Measurements from ENCODE around the gene ZNF749.

ZNF749 gene

GRCh38 chr19:57398868-57399267 lies 36.3 kb upstream of the ZNF749 start:
- TF ChIP-seq TAF1 (IDR thresholded peaks at IDR 0.05; ENCODE audit: borderline replicate concordance, insufficient read depth, low read length) (no peak), SIN3A (IDR thresholded peaks at IDR 0.05; ENCODE audit: borderline replicate concordance, insufficient read depth, low read length) (no peak), POLR2AphosphoS5 (IDR thresholded peaks at IDR 0.05; ENCODE audit: low read depth, low read length) (no peak), REST (IDR thresholded peaks at IDR 0.05; ENCODE audit: insufficient read depth in 1 of 2, low read depth in 2 of 2, low read length in 2 of 2) (no peak), FOXP2 (optimal IDR thresholded peaks at IDR 0.05; ENCODE audit: borderline replicate concordance, extremely low read depth, extremely low read length, insufficient read depth) (no peak)

DNA sequence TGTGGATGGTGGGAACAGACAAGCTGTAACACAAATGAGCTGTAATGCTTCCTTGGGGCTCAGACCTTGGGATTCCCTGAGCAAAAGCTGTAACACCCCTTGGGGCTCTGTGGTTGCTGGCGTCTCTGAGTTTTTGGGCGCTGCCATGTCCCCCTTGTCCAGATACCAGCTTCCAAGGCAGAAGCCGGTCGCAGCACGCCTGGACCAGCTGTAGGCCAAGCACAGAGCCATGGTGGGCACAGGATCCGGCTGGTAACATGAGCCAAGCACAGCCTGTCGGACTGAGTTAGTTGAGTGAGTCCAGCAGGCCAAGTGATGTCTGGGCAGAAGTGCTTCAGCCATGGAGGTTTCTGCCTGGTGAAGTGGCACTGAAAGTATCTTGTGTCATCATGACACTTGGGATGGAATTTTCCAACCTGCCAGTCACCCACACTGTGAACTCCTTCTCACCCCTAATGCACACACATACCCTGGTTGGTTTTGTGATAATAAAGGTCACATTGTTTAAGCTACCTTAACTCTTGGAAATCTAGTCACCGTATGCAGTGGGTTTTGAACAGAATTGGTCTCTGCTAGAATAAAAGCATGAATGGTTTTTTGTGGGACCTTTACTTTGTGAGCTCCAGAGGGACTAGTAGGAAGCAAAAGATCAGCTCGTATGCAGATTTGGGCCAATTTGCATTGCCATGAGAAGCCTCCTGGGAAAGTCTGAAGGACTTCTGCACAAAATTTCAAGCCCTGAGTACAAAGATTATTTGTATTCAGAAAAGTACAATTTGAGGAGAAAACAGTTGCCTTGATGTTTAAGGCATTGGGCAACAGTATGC lies 31.2 kb upstream of the ZNF749 start:
- TF ChIP-seq POLR2AphosphoS5 (IDR thresholded peaks at IDR 0.05; ENCODE audit: low read depth, low read length) (no peak), SIN3A (IDR thresholded peaks at IDR 0.05; ENCODE audit: borderline replicate concordance, insufficient read depth, low read length) (no peak), FOXP2 (optimal IDR thresholded peaks at IDR 0.05; ENCODE audit: borderline replicate concordance, extremely low read depth, extremely low read length, insufficient read depth) (no peak), TAF1 (IDR thresholded peaks at IDR 0.05; ENCODE audit: borderline replicate concordance, insufficient read depth, low read length) (no peak), REST (IDR thresholded peaks at IDR 0.05; ENCODE audit: insufficient read depth in 1 of 2, low read depth in 2 of 2, low read length in 2 of 2) (no peak)

- TF ChIP-seq REST (IDR thresholded peaks at IDR 0.05; ENCODE audit: insufficient read depth in 1 of 2, low read depth in 2 of 2, low read length in 2 of 2) (no peak), POLR2AphosphoS5 (IDR thresholded peaks at IDR 0.05; ENCODE audit: low read depth, low read length) (no peak), TAF1 (IDR thresholded peaks at IDR 0.05; ENCODE audit: borderline replicate concordance, insufficient read depth, low read length) (no peak), SIN3A (IDR thresholded peaks at IDR 0.05; ENCODE audit: borderline replicate concordance, insufficient read depth, low read length) (no peak), FOXP2 (optimal IDR thresholded peaks at IDR 0.05; ENCODE audit: borderline replicate concordance, extremely low read depth, extremely low read length, insufficient read depth) (peak; percentile 52)
These were observed 28.5 kb upstream of the ZNF749 start for GRCh38 chr19:57406516-57407123.

GRCh38 chr19:57410877-57411671 lies 24.1 kb upstream of the ZNF749 start, which contains the start of gene ZNF17:
ZNF17 (plus strand) TSS chr19:57411161; CDS start chr19:57413616, 2,455 bp downstream.
- TF ChIP-seq FOXP2 (optimal IDR thresholded peaks at IDR 0.05; ENCODE audit: borderline replicate concordance, extremely low read depth, extremely low read length, insufficient read depth), result peak; percentile 49
- no peak for TF ChIP-seq REST (IDR thresholded peaks at IDR 0.05; ENCODE audit: insufficient read depth in 1 of 2, low read depth in 2 of 2, low read length in 2 of 2)
- no peak for TF ChIP-seq SIN3A (IDR thresholded peaks at IDR 0.05; ENCODE audit: borderline replicate concordance, insufficient read depth, low read length)
- peak; percentile 77 for TF ChIP-seq POLR2AphosphoS5 (IDR thresholded peaks at IDR 0.05; ENCODE audit: low read depth, low read length)
- peak; percentile 83; the same call in 1 of the 2 replicates for TF ChIP-seq TAF1 (IDR thresholded peaks at IDR 0.05; ENCODE audit: borderline replicate concordance, insufficient read depth, low read length)
